Stimulated activated CD8-positive, alpha-beta memory T cell treated with anti-CD3 and anti-CD28 coated beads, Interleukin-4, amount 100 ng/mL, for 24 hours (primary cell): ENCODE results near the gene RNF121.
A peak's percentile ranks its signal among the peaks of the same experiment; 100 is the strongest.
"Not testable (repeated sequence)": the region's sequence is repeated elsewhere in the genome, so short reads cannot be mapped to it uniquely, and the experiment has no call there.

Experiments used
- DNase-seq: peaks from one replicate; pipeline ENCODE4 v3.0.0-alpha.2; 2020; ENCODE audit warnings: low read depth

RNF121 gene

DNA sequence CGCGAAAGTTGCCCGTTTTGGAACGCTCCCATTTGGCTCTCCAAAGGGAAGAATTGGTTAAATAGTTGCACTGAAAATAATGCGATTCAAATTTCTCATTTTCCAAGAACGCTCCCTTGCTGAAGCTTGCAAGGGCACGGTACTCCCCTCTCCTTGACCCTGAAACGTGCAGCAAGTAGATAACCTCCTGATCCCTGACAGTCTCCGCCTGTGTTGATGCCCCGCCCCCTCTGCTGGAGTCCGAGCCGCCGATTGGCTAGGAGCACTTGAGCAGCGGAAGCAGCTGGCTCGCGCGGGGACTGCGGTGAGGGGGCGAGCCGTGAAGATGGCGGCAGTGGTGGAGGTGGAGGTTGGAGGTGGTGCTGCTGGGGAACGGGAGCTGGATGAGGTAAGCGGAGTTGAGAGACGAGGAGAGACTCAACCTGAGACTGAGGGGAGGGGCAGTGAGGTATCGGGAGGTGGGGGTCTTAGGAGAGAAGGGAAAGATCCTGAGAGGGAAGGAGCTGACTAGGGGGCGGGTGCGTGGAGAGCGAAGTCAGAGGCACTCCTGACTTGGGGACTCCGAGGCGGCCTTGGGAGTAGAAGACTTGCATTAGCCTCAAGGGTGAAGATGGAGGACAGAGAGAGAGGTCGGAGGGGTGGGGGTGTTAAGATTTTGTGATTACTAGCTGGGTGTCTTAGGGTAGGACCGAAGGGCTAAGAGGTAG is at the start of gene RNF121:
Gene RNF121 (plus strand): TSS at position 310 of the 707 bp plus-strand sequence. CDS start 16 bp downstream, at position 326.
- peak; percentile 98 for DNase-seq

DNA sequence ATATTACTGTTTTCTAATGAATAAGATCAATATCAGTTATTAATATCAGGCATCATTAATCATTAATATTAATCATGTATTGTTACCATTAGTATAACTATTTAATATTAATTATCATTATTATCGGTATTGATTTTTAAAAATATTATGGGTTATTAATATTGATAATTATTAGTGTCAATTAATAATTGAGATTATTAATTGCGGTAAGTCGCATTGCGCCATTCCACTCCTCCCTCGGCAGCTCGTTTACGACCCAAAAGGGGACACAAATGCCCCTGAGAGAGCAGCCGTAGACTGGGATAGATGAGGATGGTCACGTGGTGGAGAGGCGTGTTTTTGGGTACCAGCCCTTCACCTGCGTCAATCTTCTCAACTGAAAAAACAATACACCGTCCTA is 43.0 kb upstream of the RNF121 start:
- not testable (repeated sequence) for DNase-seq

DNA sequence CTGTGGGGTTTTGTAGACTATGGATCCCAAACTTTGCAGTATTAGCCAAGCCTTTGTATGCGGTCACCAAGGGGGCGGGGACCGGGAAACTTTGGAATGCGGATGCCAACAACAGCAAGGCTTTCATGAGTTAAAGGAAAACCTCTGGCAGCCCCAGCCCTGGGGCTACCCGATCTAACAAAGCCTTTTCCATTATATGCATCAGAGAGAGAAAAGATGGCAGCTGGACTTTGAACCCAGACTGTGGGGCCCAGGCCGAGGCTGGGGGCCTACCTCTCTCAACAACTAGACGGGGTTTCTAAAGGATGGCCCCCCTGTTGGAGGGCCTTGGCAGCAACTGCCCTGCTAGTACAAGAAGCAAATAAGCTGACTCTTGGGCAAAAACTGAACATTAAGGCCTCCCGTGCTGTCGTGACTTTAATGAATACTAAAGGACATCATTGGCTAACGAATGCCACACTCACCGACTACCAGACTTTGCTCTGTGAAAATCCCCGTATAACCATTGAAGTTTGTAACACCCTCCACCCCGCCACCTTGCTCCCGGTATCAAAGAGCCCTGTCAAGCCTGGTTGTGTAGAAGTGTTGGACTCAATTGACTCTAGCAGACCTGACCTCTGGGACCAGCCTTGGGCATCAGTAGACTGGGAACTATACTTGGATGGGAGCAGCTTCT is 40.4 kb upstream of the RNF121 start:
- not testable (repeated sequence) for DNase-seq

DNA sequence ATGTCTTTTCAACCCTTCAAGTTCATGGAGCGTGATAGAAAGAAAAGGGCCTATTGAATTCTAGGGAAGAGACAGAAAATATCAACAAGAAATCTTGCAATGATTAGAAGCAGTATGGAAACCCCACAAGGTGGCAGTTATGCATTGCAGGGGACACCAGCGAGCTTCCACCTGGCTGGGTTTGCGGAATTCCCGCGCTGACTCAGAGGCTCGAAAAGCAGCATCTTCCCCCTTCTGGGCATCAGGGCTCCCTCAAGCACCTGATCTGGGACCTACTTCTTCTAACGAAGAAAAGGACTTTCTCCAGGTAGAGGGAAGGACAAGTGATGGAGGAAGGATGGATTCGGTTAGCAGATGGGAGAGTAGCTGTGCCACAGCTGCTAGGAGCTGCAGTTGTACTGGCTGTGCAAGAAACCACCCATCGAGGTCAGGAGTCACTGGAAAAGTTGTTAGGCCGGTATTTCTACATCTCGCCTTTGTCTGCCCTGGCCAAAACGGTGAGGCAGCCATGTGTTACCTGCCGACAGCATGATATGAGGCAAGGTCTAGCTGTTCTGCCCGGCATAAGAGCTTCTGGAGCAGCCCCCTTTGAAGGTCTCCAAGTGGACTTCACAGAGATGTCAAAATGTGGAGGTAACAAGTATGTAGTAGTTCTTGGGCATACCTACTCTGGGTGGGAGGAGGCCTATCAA is 39.5 kb upstream of the RNF121 start:
- DNase-seq = not testable (repeated sequence)

DNA sequence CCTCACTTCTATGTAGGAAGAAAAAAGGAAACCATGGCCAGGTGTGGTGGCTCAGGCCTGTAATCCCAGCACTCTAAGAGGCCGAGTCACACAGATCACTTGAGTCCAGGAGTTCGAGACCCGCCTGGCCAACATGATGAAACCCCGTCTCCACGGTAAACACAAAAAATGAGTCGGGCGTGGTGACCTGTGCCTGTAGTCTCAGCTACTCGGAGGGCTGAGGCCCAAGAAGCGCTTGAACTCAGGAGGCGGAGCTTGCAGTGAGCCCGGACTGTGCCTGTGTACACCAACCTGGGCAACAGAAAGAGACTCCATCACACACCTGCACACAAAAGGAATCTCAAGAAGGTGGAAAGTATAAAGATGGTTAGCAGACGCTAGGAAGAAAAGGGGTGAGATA is 32.9 kb upstream of the RNF121 start:
- no peak for DNase-seq

DNA sequence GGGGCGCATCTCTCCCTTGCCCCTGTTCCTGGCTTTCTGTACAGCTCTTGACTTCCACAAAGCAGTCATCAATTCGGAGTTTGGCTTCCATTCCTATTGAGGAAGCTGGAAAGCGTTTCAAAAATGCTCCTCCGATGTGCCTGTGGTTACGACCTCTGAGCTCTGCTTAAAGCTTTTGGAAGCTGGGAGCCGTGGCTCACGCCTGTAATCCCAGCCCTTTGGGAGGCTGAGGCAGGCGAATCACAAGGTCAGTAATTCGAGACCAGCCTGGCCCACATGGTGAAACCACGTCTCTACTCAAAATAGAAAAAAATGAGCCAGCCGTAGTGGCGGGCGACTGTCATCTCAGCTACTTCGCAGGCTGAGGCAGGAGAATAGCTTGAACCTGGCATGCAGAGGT is 27.7 kb upstream of the RNF121 start:
- not testable (repeated sequence) for DNase-seq

DNA sequence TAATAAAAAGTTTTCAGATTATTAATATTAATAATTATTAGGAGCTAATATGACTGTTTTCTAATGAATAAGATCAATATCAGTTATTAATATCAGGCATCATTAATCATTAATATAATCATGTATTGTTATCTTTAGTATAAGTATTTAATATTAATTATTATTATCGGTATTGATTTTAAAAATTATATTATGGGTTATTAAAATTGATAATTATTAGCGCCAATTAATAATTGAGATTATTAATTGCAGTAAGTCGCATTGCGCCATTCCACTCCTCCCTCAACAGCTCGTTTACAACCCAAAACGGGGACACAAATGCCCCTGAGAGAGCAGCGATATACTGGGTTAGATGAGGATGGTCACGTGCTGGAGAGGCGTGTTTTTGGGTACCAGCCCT is 20.6 kb upstream of the RNF121 start:
- DNase-seq = no peak

DNA sequence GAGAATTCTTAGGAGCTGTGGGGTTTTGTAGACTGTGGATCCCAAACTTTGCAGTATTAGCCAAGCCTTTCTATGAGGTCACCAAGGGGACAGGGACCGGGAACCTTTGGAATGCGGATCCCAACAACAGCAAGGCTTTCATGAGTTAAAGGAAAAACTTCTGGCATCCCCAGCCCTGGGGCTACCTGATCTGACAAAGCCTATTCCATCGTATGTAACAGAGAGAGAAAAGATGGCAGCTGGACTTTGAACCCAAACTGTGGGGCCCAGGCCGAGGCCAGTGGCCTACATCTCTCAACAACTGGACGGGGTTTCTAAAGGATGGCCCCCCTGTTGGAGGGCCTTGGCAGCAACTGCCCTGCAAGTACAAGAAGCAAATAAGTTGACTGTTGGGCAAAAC is 18.1 kb upstream of the RNF121 start:
- not testable (repeated sequence) for DNase-seq

DNA sequence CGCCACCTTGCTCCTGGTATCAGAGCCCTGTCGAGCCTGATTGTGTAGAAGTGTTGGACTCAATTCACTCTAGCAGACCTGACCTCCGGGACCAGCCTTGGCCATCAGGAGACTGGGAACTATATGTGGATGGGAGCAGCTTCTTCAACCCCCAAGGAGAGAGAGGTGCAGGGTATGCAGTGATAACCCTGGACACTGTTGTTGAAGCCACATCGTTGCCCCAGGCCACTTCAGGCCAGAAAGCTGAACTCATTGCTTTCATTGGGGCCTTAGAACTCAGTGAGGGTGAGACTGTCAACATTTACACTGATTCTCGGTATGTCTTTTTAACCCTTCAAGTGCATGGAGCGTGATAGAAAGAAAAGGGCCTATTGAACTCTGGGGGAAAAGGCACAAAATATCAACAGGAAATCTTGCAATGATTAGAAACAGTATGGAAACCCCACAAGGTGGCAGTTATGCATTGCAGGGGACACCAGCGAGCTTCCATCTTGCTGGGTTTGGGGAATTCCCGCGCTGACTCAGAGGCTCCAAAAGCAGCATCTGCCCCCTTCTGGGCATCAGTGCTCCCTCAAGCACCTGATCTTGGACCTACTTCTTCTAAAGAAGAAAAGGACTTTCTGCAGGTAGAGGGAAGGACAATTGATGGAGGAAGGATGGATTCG is 17.4 kb upstream of the RNF121 start:
- DNase-seq = peak; percentile 39

DNA sequence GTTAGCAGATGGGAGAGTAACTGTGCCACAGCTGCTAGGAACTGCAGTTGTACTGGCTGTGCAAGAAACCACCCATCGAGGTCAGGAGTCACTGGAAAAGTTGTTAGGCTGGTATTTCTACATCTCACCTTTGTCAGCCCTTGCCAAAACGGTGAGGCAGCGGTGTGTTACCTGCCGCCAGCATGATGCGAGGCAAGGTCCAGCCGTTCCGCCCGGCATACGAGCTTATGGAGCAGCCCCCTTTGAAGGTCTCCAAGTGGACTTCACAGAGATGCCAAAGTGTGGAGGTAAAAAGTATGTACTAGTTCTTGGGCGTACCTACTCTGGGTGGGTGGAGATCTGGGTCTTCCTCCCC is 16.9 kb upstream of the RNF121 start:
- DNase-seq = not testable (repeated sequence)

DNA sequence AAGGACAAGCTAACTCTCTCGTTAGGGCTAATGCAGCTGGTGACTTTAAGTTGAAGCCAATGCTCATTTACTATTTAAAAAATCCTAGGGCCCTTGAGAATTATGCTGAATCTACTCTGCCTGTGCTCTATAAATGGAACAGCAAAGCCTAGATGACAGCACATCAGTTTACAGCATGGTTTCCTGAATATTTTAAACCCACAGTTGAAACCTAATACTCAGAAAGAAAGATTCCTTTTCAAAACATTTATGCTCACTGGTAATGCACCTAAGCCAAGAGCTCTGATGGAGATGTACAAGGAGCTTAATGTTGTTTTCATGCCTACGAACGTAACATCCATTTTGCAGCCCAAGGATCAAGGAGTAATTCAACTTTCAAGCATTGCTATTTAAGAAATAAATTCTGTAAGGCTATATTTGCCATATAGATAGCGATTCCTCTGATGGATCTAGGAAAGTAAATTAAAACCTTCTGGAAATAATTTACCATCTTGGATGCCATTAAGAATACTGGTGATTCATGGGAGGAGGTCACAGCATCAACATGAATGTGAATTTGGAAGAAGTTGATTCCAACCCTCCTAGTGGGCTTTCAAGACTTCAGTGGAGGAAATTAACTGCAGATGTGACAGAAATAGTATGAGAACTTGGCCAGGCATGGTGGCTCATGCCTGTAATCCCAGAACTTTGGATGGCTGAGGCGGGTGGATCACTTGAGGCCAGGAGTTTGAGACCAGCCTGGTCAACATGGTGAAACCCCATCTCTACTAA is 14.9 kb upstream of the RNF121 start:
- DNase-seq = no peak

DNA sequence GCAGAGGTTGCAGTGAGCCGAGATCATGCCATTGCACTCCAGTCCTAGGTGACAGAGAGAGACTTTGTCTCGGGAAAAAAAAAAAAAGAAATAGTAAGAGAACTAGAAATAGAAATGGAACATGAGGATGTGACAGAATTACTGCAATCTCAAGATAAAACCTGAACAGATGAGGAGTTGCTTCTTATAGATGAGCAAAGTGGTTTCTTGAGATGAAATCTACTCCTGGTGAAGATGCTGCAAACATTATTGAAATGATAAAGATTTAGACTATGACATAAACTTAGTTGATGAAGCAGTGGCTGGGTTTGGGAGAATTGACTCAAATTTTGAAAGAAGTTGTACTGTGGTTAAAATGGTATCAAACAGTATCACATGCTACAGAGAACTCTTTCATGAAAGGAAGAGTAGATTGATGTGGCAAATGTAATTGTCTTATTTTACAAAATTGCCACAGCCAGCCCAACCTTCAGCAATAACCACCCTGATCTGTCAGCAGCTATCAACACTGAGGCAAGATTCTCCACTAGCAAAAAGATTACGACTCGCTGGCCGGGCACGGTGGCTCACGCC is 14.1 kb upstream of the RNF121 start:
- DNase-seq = no peak

DNA sequence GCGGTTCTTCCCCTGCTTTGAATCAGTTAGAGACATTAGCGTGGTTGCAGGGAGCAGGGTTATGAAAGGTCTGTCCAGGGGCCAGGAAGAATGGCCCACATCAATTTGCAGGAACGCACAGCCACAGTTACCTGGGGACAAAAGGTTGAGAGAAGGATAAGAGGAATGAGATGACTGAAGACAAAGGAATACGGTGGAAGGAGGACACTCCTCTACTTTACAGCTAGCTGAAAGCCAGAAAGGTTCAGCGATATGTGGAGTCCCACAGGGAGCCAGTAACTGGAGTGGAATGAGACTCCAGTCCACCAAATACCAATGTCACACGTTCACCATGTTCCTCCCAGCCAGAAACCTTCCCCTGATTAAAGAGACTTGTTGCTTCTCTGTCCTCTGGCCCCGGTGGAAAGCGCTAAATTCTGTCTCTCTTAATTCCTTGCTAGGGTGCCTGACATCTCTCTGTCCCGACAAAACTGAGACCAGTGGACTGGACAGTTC is 11.2 kb upstream of the RNF121 start:
- DNase-seq = no peak

DNA sequence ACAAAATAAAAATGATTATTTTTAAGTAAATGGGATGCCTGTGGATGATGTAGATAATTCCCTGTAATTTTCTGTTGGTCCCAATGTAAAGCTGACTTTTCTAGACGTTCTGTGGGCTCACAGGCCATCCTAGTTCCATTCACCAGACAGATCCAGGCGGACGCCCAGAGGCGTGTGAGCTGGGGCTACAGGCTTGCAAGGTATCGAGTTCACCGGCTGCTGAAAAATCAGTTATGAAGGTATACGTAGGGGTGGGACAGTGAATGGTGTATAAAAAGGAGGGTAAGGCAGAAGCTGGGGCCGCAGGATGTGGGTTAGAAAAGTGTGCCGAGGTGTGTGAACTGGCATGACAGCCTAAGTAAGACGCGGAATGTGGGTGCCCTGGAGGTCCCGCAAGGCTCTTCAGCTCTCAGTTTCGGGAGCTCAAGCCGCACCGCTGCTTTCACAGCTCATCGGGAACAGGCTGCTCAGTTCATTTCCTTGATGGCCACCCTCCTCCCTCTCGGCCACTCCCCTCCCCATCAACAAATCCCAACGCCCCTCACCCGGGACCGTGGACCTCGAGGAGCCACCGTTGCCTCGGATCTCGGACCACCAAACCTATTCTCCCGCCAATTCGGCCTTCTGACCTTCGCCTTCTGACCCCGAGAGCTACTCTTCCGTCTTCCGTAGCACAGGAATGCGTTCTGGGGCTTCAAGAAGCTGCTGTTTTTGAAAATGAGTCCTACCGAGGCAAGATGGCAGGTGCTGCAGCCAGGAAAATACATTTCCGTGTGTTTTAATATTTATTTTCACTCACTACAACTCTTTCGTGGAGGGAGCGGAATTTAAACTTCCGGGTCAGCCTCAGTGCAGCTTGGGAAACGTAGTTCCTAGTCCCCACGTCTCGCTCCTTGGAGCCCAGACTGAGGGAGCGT is 768 bp upstream of the RNF121 start, which contains the start of gene XNDC1N:
Gene XNDC1N (minus strand): TSS at position 775 of the 917 bp plus-strand sequence. CDS start 5,241 bp downstream, outside the sequence.
- DNase-seq = peak; percentile 44

DNA sequence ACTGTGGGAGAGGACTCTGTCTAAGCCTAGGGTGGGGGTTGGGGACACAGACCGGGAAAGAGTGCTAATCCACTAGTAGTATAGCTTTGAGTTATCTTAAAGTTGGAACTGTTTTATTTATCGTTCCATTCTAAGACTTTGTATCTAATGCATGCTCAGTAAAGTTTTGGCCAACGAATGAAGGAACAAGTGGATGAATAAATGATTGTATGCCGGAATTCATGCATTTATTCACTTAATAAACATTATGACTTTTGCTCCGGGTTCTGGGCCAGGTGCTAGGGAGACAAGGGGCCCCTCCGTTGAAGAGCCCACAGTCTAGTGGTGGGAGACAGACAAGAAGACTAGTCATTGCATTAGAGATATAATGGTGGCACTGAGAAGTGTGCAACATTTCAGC is 645 bp downstream of the RNF121 start:
- no peak for DNase-seq

DNA sequence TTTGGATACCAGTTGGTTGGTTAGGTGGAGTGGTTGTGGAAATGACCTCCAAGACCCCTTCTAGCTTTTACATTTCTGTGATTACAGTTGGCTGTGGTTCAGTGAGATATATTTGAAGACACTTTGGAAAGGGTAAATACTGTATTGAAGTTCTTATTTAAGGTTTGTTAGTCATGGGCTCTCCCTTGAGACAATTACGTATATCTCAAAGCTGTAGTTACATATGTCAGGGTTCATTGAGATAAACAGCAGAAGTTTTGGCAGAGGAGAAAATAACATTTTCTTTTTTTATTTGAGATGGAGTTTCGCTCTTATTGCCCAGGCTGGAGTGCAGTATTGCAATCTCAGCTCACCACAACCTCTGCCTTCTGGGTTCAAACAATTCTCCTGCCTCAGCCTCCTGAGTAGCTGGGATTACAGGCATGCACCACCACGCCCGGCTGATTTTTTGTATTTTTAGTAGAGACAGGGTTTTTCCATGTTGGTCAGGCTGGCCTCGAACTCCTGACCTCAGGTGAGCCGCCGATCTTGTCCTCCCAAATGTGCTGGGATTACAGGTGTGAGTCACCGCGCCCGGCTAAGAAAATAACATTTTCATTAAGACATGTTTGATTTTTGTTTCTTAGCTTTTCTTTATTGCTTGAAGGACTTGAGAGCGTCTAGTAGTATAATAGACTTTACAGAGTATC is 1.9 kb downstream of the RNF121 start:
- no peak for DNase-seq

DNA sequence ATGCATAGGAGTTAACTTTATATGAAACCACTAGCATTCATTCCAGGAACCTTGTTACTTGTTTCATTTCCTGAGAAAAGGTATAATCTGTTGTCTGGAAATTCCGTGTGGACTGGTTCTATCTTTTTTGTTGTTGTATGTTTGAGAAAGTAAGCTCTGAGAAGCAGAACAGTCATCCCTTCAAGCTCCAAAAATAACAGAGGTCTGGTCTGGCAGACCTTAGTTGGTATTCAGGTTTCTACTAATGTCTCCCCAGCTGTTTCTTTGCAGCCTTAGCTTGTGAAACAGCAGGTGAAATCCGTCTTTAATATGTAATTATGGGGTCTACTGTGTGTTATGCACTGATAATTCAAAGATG is 2.4 kb downstream of the RNF121 start:
- DNase-seq = no peak

DNA sequence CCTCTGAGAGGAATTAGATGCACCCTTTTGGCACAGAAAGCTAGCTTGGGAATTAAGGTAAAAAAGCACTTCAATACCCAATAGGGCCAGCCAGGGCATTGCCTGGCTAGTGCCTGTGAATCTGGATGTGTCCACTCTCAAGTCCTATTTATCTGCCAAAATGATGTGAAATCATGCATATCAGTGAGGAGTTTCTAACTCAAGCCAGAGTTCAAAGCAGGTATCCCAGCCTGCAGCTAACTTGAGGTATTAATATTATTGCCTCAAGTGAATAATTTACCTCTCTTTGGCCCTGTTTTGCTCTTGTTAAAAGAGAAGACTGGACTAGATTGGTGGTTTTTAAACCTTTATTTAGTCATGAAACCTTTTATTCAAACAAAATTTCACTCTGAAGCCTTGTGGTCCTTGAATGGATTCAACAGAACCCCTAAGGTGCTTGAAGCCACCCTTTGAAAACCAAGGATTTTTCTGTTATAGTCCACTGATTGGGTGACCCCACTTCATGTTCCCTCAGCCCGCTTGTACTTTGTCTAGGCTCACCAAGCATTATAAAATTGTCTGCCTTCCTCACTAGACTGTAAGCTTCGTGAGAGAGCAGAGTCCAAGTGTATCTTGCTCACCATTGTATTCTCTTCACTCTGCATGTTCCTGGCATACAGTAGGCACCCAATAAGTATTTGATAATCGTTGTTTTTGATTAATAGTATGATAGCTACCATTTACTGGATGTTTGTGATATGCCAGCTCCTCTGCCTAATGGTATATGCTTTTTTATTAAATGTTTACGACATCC is 4.5 kb downstream of the RNF121 start:
- DNase-seq = no peak

DNA sequence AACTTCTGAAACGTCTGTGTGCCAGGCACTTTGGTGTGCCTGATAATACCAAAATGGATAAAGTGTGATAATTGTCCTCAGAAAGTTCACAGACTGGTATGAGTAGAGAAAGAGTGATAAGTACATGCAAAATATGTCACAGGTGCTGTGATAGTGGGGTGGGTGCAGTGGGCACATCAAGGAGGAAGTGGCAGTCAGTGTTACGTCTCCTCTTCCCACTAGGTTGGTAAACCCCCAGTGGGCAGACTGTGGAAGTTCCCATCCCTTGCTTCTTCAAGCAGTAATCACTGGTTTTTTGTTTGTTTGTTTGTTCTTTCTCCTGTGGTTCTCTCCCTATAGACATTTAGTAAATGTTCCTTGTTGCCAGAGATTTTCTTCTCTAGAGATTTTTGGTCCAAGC is 5.4 kb downstream of the RNF121 start:
- DNase-seq = no peak
